Central memory CD8-positive, alpha-beta T cell (primary cell): ENCODE data around the gene BRD9.
"Not testable (repeated sequence)": the region's sequence is repeated elsewhere in the genome, so short reads cannot be mapped to it uniquely, and the experiment has no call there.

Source experiments
- ATAC-seq: fragments of 150-1000 bp; cut with Tn5 transposase; replicated peaks from 2 replicates; pipeline ENCODE4 v1.10.0; 2022; ENCODE audit warnings: mild to moderate bottlenecking, moderate FRiP score, moderate number of reproducible peaks; ENCODE audit not compliant: poor library complexity, severe bottlenecking; ENCODE audit errors: extremely low read depth
- DNase-seq, 2 donors: peaks; one replicate each; pipeline ENCODE4 v3.0.0; 2021; ENCODE audit warnings: low spot score in 2 of 2
- H3K27ac Mint-ChIP-seq: one replicate; pipeline ENCODE4 v1.8.0; 2022; ENCODE audit warnings: low read depth, mild to moderate bottlenecking, moderate library complexity, mixed read lengths
- H3K27me3 Mint-ChIP-seq: one replicate; pipeline ENCODE4 v1.8.0; 2022; ENCODE audit warnings: mixed read lengths
- H3K36me3 Mint-ChIP-seq: one replicate; pipeline ENCODE4 v1.8.0; 2022; ENCODE audit warnings: mild to moderate bottlenecking, moderate library complexity, mixed read lengths; ENCODE audit not compliant: insufficient read depth
- H3K4me1 Mint-ChIP-seq: one replicate; pipeline ENCODE4 v1.8.0; 2022; ENCODE audit warnings: mixed read lengths
- H3K4me3 Mint-ChIP-seq: one replicate; pipeline ENCODE4 v1.8.0; 2022; ENCODE audit warnings: mild to moderate bottlenecking, moderate library complexity, mixed read lengths
- H3K9me3 Mint-ChIP-seq: one replicate; pipeline ENCODE4 v1.8.0; 2022; ENCODE audit warnings: mixed read lengths

BRD9 gene

GRCh38 chr5:853416-854090 lies 39.0 kb downstream of the BRD9 start:
- ATAC-seq, H3K27ac Mint-ChIP-seq, H3K27me3 Mint-ChIP-seq, DNase-seq, H3K4me1 Mint-ChIP-seq, H3K36me3 Mint-ChIP-seq, H3K4me3 Mint-ChIP-seq, H3K9me3 Mint-ChIP-seq: not testable (repeated sequence)

GRCh38 chr5:852431-853401 lies 39.9 kb downstream of the BRD9 start:
- no peaks in the 10 kb centered on the region for H3K27me3 Mint-ChIP-seq
- H3K27ac Mint-ChIP-seq = no peak overlapping the region
- H3K4me3 Mint-ChIP-seq = no peak overlapping the region
- no peaks in the 10 kb centered on the region for H3K9me3 Mint-ChIP-seq
- DNase-seq (no peak), ATAC-seq (no peak)
- no peaks in the 10 kb centered on the region for H3K4me1 Mint-ChIP-seq
- H3K36me3 Mint-ChIP-seq = no peaks in the 10 kb centered on the region

GRCh38 chr5:852018-852417 lies 40.6 kb downstream of the BRD9 start:
- DNase-seq (no peak), ATAC-seq (no peak)
- Mint-ChIP-seq H3K27me3 (no peaks in the 10 kb centered on the region), H3K27ac (no peak overlapping the region), H3K4me1 (peaks cover under 1% of the 10 kb centered on the region), H3K9me3 (no peaks in the 10 kb centered on the region), H3K4me3 (no peak overlapping the region), H3K36me3 (no peaks in the 10 kb centered on the region)

GRCh38 chr5:851553-851952 lies 41.0 kb downstream of the BRD9 start:
- ATAC-seq = no peak

GRCh38 chr5:851076-851475 lies 41.5 kb downstream of the BRD9 start:
- DNase-seq (no peak), ATAC-seq (no peak)
- no peaks in the 10 kb centered on the region for H3K27me3 Mint-ChIP-seq
- no peaks in the 10 kb centered on the region for H3K9me3 Mint-ChIP-seq
- no peak overlapping the region for H3K4me3 Mint-ChIP-seq
- H3K36me3 Mint-ChIP-seq = peaks cover 3% of the 10 kb centered on the region
- H3K27ac Mint-ChIP-seq = no peak overlapping the region
- peaks cover 9% of the 10 kb centered on the region for H3K4me1 Mint-ChIP-seq

More at GRCh38 chr5:851553-851952, 41.0 kb downstream of the BRD9 start:
- Mint-ChIP-seq H3K27ac (no peak overlapping the region), H3K27me3 (no peaks in the 10 kb centered on the region), H3K9me3 (no peaks in the 10 kb centered on the region), H3K4me1 (peaks cover 5% of the 10 kb centered on the region), H3K36me3 (peaks cover 3% of the 10 kb centered on the region), H3K4me3 (no peak overlapping the region)
- no peak for DNase-seq

- ATAC-seq (no peak), DNase-seq (no peak)
- no peaks in the 10 kb centered on the region for H3K27me3 Mint-ChIP-seq
- peaks cover 3% of the 10 kb centered on the region for H3K36me3 Mint-ChIP-seq
- peaks cover 9% of the 10 kb centered on the region for H3K4me1 Mint-ChIP-seq
- no peaks in the 10 kb centered on the region for H3K9me3 Mint-ChIP-seq
- H3K27ac Mint-ChIP-seq = no peak within 1 kb of the TSS
- H3K4me3 Mint-ChIP-seq = no peak within 1 kb of the TSS
Measured at GRCh38 chr5:850511-851006, 42.0 kb downstream of the BRD9 start, which contains the start of gene ZDHHC11. Gene ZDHHC11, minus strand, starts transcription at chr5:850986. Its CDS starts 384 bp downstream, at chr5:850602.

GRCh38 chr5:849651-850301 lies 42.8 kb downstream of the BRD9 start:
- no peak for DNase-seq
- H3K27me3 Mint-ChIP-seq = peaks cover 5% of the 10 kb centered on the region
- no peaks in the 10 kb centered on the region for H3K9me3 Mint-ChIP-seq
- peaks cover 9% of the 10 kb centered on the region for H3K4me1 Mint-ChIP-seq
- H3K4me3 Mint-ChIP-seq = no peak overlapping the region
- peaks cover 3% of the 10 kb centered on the region for H3K36me3 Mint-ChIP-seq
- no peak overlapping the region for H3K27ac Mint-ChIP-seq
- ATAC-seq = no peak

- H3K27me3 Mint-ChIP-seq = peaks cover 7% of the 10 kb centered on the region
- H3K9me3 Mint-ChIP-seq = no peaks in the 10 kb centered on the region
- H3K27ac Mint-ChIP-seq = no peak overlapping the region
- H3K4me3 Mint-ChIP-seq = no peak overlapping the region
- peaks cover 5% of the 10 kb centered on the region for H3K36me3 Mint-ChIP-seq
- no peak for ATAC-seq
- peaks cover 9% of the 10 kb centered on the region for H3K4me1 Mint-ChIP-seq
- no peak for DNase-seq
Measured at GRCh38 chr5:848671-849111, 43.9 kb downstream of the BRD9 start.

- H3K27ac Mint-ChIP-seq, DNase-seq, H3K27me3 Mint-ChIP-seq, H3K36me3 Mint-ChIP-seq, H3K9me3 Mint-ChIP-seq, H3K4me1 Mint-ChIP-seq, H3K4me3 Mint-ChIP-seq, ATAC-seq: not testable (repeated sequence)
Measured at GRCh38 chr5:847736-848135, 44.9 kb downstream of the BRD9 start.

GRCh38 chr5:847212-847611 lies 45.4 kb downstream of the BRD9 start:
- H3K9me3 Mint-ChIP-seq, H3K36me3 Mint-ChIP-seq, H3K4me1 Mint-ChIP-seq, H3K27me3 Mint-ChIP-seq, ATAC-seq, DNase-seq, H3K4me3 Mint-ChIP-seq: not testable (repeated sequence)
- peak overlapping the region; percentile 7 for H3K27ac Mint-ChIP-seq

- H3K4me1 Mint-ChIP-seq, H3K36me3 Mint-ChIP-seq, DNase-seq, H3K4me3 Mint-ChIP-seq, H3K9me3 Mint-ChIP-seq: not testable (repeated sequence)
- ATAC-seq = peak; percentile 22
- peak overlapping the region; percentile 7 for H3K27ac Mint-ChIP-seq
- H3K27me3 Mint-ChIP-seq = peaks cover 10% of the 10 kb centered on the region
Measured at GRCh38 chr5:846602-847091, 46.0 kb downstream of the BRD9 start.
